Spleen (tissue), 13 donors: ENCODE results near the gene CR2. TPM values are rescaled to one million over a fixed set of nuclear protein-coding genes. Genes with fewer than 3 reads are reported as not detected.
A peak's percentile ranks its signal among the peaks of the same experiment; 100 is the strongest.

Source experiments
- DNase-seq: peaks from one replicate; pipeline ENCODE4 v3.0.0-alpha.2; 2020
- H3K27ac ChIP-seq, 8 donors: fragments of 200-600 bp; sonication (generic) in 7 of 8; 1 replicate in 4 of 8; 2 replicates in 4 of 8; pipeline versions ENCODE4 v1.5.0 to v1.8.0; 2016 to 2021; ENCODE audit warnings: inconsistent platforms in 4 of 8, mild to moderate bottlenecking in 4 of 8, moderate library complexity in 1 of 8
- H3K27me3 ChIP-seq, 7 donors: fragments of 200-600 bp; sonication (generic) in 6 of 7; replicated peaks in 1 of 7; 1 replicate in 4 of 7; 2 replicates in 3 of 7; pipeline versions ENCODE4 v1.5.0 to v1.8.0; 2016 to 2021; ENCODE audit warnings: inconsistent platforms in 3 of 7, mild to moderate bottlenecking in 1 of 7
- H3K36me3 ChIP-seq, 6 donors: fragments of 200-600 bp; sonication (generic) in 5 of 6; 1 replicate in 4 of 6; 2 replicates in 2 of 6; pipeline versions ENCODE4 v1.5.0 to v1.8.0; 2016 to 2021; ENCODE audit warnings: inconsistent platforms in 2 of 6
- H3K4me1 ChIP-seq, 6 donors: fragments of 200-600 bp; sonication (generic) in 5 of 6; 1 replicate in 3 of 6; 2 replicates in 3 of 6; pipeline versions ENCODE4 v1.5.0 to v1.8.0; 2016 to 2021; ENCODE audit warnings: inconsistent platforms in 3 of 6
- H3K4me3 ChIP-seq, 8 donors: fragments of 200-600 bp; sonication (generic) in 7 of 8; 1 replicate in 4 of 8; 2 replicates in 4 of 8; pipeline versions ENCODE4 v1.5.0 to v1.8.0; 2016 to 2021; ENCODE audit warnings: inconsistent platforms in 4 of 8, mild to moderate bottlenecking in 4 of 8, moderate library complexity in 2 of 8
- H3K9me3 ChIP-seq, 8 donors: fragments of 200-600 bp; sonication (generic) in 7 of 8; 1 replicate in 4 of 8; 2 replicates in 4 of 8; pipeline versions ENCODE4 v1.5.0 to v1.8.0; 2016 to 2021; ENCODE audit warnings: inconsistent platforms in 4 of 8
- POLR2A ChIP-seq, 3 donors: fragments of 450-650 bp; IDR thresholded peaks; one replicate each; pipeline ENCODE4 v1.5.1; 2017; ENCODE audit warnings: antibody characterized with exemption in 3 of 3, mild to moderate bottlenecking in 1 of 3
- POLR2AphosphoS5 ChIP-seq, 3 donors: sonication (generic); formaldehyde crosslinking; IDR thresholded peaks; one replicate each; pipeline ENCODE4 v1.5.1; 2017; ENCODE audit warnings: antibody characterized with exemption in 3 of 3
- WGBS, 5 donors: extraction: QIAGEN DNeasy Blood & Tissue Kit in 3 of 5; methylation state at CpG; one replicate each; pipeline versions ENCODE4 v1.1.5 to v1.1.7; 2013 to 2018; 5-methylcytosine and 5-hydroxymethylcytosine counted together
- intact Hi-C: fragments of 100-400 bp; cut with DNase I; formaldehyde crosslinking; loops from one replicate; pipeline ENCODE4 v1.15.0; 2023; ENCODE audit warnings: low total_unique reads
- long read RNA-seq, 2 donors: transcript quantifications; one replicate each; lab custom pipeline, GENCODE V29; 2026
- polyA plus RNA-seq, 3 donors: library from polyadenylated mRNA; stranded (reverse); fragments of 200-250 nt; gene quantifications; one replicate each; pipeline ENCODE4 v1.2.1, GENCODE V29; 2013
- total RNA-seq, 7 donors: library from RNA; depleted of rRNA in 3 of 7; stranded (reverse); fragments of >200 nt in 3 of 7; fragmentation: NEBNext Ultra II Directional in 4 of 7; extraction: Animal tissue kit (Norgen Biotek cat#: 25700) in 4 of 7; gene quantifications; one replicate each; pipeline versions ENCODE4 v1.1.0 to v1.2.1, GENCODE V29; 2016 to 2021
- TF ChIP-seq, protein P1 (sequence below), 11 experiments: fragments of 200-600 bp in 7 of 11; fragments of 450-650 bp in 4 of 11; sonication (generic) in 4 of 11; IDR thresholded peaks in 8 of 11; conservative IDR thresholded peaks in 3 of 11; 1 replicate in 7 of 11; 2 replicates in 4 of 11; pipeline versions ENCODE4 v1.4.0 to v1.8.0; 2016 to 2021; ENCODE audit warnings: antibody characterized with exemption in 11 of 11, inconsistent platforms in 4 of 11, mild to moderate bottlenecking in 1 of 11
- donor health status: healthy with polysubstance abuse.
- donor health status: DM: no; HTN: no; CAD: no; lungs with moderate emphysema.
- donor health status: DM: no; HTN: no; CAD: no.
- donor health status: Bipolar disorder and iron deficiency.
- donor health status: healthy.
- donor health status: DM: no; HTN: no; CAD: no.
- donor health status: DM: yes; HTN: yes; CAD: no.

Gene CR2
- total RNA-seq, result 100 to 1,000 TPM in 6 of 7 donors, 10 to 100 TPM in 1; 87.2 to 174 (median 111) TPM
- polyA plus RNA-seq, result 100 to 1,000 TPM; 190 to 284 (median 254) TPM
- long read RNA-seq, donor 1, partial matches to known transcripts, result 10 of 10 reads
- long read RNA-seq, donor 1, other reads (novel, unspliced or antisense), result 0 of 10 reads
- long read RNA-seq, donor 2, full-length matches to known transcripts, result 1 of 1 reads
- long read RNA-seq, donor 2, partial matches to known transcripts, result 0 of 1 reads
- long read RNA-seq, donor 2, other reads (novel, unspliced or antisense), result 0 of 1 reads

DNA sequence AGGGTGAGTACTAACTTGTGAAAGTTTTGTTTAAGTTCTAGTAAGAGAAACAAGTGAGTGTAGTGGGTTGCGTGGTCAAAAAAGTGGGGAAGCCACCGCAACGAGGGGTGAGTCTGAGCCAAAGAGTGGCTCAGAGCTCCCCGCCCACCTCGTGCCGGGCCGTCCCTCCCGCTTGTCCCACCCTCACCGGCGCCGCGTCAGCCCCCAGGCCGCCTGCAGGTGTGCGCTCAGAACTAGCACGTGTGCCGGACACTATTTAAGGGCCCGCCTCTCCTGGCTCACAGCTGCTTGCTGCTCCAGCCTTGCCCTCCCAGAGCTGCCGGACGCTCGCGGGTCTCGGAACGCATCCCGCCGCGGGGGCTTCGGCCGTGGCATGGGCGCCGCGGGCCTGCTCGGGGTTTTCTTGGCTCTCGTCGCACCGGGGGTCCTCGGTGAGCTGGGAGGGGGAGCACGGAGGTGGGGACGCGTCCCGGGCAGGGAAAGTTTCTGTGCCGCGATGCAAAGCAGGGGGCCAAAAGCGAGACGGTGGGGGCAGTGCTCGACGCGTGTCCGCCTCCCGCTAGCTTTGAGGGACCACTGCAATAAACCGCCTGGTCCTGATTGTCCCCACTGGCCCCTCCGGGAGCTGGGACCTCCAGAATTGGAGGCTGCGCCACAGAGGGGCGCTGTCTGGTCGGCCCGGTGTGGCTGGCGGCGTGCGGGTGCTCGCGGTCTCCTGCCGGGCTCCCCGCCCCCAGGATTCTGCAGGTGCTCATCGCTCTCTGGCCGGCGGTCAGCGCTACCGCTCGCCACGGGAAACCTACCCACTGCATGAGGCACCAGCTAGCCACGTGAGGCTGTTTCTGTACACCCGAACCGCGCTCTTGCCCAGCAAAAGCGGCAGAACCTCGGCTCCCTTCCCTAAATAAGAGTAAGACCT lies at the start of gene CR2:
TSS of gene CR2 (plus strand) at position 283 of the 919 bp plus-strand sequence. CDS start at position 374, 91 bp downstream.
- peaks cover 0 to 52% (median 23%) of the 10 kb centered on the region in 7 donors for H3K27me3 ChIP-seq
- H3K27ac ChIP-seq, result peak within 1 kb of the TSS in 7 of 8 donors; percentile 55 to 87 (median 80)
- DNase-seq, result peak; percentile 94
- WGBS, 5 donors, result 1 to 2% (median 1%) methylated on average over 42 to 75 of the region's 75 CpGs
- H3K9me3 ChIP-seq, result no peaks in the 10 kb centered on the region
- peak within 1 kb of the TSS; percentile 43 to 80 (median 58) for H3K4me3 ChIP-seq
- H3K36me3 ChIP-seq, result no peaks in the 10 kb centered on the region
- TF ChIP-seq, protein P1, sequence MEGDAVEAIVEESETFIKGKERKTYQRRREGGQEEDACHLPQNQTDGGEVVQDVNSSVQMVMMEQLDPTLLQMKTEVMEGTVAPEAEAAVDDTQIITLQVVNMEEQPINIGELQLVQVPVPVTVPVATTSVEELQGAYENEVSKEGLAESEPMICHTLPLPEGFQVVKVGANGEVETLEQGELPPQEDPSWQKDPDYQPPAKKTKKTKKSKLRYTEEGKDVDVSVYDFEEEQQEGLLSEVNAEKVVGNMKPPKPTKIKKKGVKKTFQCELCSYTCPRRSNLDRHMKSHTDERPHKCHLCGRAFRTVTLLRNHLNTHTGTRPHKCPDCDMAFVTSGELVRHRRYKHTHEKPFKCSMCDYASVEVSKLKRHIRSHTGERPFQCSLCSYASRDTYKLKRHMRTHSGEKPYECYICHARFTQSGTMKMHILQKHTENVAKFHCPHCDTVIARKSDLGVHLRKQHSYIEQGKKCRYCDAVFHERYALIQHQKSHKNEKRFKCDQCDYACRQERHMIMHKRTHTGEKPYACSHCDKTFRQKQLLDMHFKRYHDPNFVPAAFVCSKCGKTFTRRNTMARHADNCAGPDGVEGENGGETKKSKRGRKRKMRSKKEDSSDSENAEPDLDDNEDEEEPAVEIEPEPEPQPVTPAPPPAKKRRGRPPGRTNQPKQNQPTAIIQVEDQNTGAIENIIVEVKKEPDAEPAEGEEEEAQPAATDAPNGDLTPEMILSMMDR (IDR thresholded peaks at IDR 0.05 in 8 of 11, conservative IDR thresholded peaks at IDR 0.05 in 3 of 11), result peak in 8 of 11 experiments; percentile 4 to 53 (median 33)
- TF ChIP-seq POLR2AphosphoS5 (IDR thresholded peaks at IDR 0.05) (peak; percentile 96), POLR2A (IDR thresholded peaks at IDR 0.05) (peak in 2 of 3 donors; percentile 69 to 70)
- H3K4me1 ChIP-seq, result peaks cover 11 to 57% (median 15%) of the 10 kb centered on the region in 6 donors
- intact Hi-C loops, result no loop called here

DNA sequence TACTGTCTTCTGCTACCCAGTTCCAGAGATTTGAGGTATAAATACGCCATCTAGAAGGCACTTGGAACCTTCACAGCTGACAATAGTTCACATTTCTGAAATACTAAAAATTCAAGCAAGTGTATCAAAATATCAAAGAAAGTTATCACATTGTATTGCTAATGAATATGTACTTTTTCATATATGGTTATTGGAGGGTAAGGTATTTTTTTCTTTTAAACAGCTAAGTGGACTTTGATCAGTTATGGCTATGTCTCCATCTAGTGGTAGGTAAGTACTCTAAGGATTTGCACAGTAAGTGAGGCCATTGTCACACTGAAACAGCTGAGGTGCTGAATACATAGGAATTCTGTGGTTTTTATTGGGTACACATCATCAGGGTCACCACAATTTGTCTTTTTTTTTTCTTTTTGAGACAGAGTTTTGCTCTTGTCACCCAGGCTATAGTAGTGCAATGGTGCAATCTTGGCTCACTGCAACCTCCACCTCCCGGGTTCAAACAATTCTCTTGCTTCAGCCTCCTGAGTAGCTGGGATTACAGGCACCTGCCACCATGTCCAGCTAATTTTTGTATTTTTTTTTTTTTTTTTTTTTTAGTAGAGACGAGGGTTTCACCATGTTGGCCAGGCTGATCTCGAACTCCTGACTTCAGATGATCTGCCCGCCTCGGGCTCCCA lies 49.1 kb upstream of the CR2 start:
- TF ChIP-seq POLR2A (IDR thresholded peaks at IDR 0.05), result no peak
- TF ChIP-seq, protein P1 (IDR thresholded peaks at IDR 0.05 in 8 of 11, conservative IDR thresholded peaks at IDR 0.05 in 3 of 11), result peak; percentile 70 to 91 (median 83)
- no peak for TF ChIP-seq POLR2AphosphoS5 (IDR thresholded peaks at IDR 0.05)
- Histone ChIP-seq H3K9me3 (peaks cover 0 to 4% (median 0%) of the 10 kb centered on the region in 8 donors), H3K36me3 (no peaks in the 10 kb centered on the region), H3K27ac (peak overlapping the region in 1 of 8 donors; percentile 9), H3K4me3 (no peak overlapping the region), H3K4me1 (peaks cover 3 to 47% (median 20%) of the 10 kb centered on the region in 6 donors), H3K27me3 (no peaks in the 10 kb centered on the region)
- DNase-seq, result no peak
- intact Hi-C loops, result loop anchor here (5.0 kb wide), 1 partner anchor 323 kb away; no protein-coding TSS in a partner anchor
- 84 to 94% (median 86%) methylated on average over 6 of the region's 6 CpGs for WGBS, 5 donors

DNA sequence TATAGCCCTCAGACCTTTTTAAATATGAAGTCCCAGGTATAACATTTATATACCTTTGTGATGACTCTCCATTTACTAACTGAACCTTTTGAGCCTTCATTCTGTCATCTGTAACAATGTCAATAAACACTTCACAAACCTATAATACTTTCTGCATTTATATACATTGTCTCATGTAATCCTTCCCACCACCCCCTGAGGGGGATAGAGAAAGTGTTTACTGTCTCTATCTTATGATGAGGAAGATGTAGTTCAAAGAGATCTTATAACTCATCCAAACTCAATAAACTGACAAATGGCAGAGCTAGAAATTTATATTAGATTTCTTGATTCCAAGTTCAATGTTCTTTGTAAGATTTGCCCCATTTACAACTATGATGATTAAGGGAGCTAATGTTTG lies 48.3 kb upstream of the CR2 start:
- DNase-seq, result no peak
- no peaks in the 10 kb centered on the region for H3K27me3 ChIP-seq
- intact Hi-C loops, result loop anchor here (5.0 kb wide), 1 partner anchor 324 kb away; no protein-coding TSS in a partner anchor

More for the DNA sequence above, 48.3 kb upstream of the CR2 start:
- Histone ChIP-seq H3K4me1 (peaks cover 3 to 47% (median 20%) of the 10 kb centered on the region in 6 donors), H3K27ac (peak overlapping the region in 2 of 8 donors; percentile 0 to 9), H3K36me3 (no peaks in the 10 kb centered on the region), H3K4me3 (no peak overlapping the region), H3K9me3 (peaks cover 0 to 3% (median 0%) of the 10 kb centered on the region in 8 donors)
- TF ChIP-seq POLR2A (IDR thresholded peaks at IDR 0.05), result no peak
- TF ChIP-seq, protein P1 (IDR thresholded peaks at IDR 0.05 in 8 of 11, conservative IDR thresholded peaks at IDR 0.05 in 3 of 11), result peak in 3 of 11 experiments; percentile 8 to 30 (median 11)
